Esophagus (tissue), 2 donors: ENCODE data around the gene SLC25A14. TPM values are rescaled to one million over a fixed set of nuclear protein-coding genes. Genes with fewer than 3 reads are reported as not detected.
"Not testable (repeated sequence)": the region's sequence is repeated elsewhere in the genome, so short reads cannot be mapped to it uniquely, and the experiment has no call there.

ENCODE experiments used
- H3K27ac ChIP-seq, 2 donors: one replicate each; pipeline ENCODE4 v1.5.1; 2013; ENCODE audit warnings: low read depth in 2 of 2, mild to moderate bottlenecking in 2 of 2, inconsistent platforms in 1 of 2, low read length in 1 of 2, moderate library complexity in 1 of 2
- H3K27me3 ChIP-seq, 2 donors: one replicate each; pipeline ENCODE4 v1.6.1; 2013; ENCODE audit warnings: low read length in 2 of 2, control low read depth in 1 of 2, mild to moderate bottlenecking in 1 of 2; ENCODE audit not compliant: insufficient read depth in 2 of 2, control insufficient read depth in 1 of 2
- H3K36me3 ChIP-seq, 2 donors: one replicate each; pipeline ENCODE4 v1.6.1; 2013; ENCODE audit warnings: low read length in 1 of 2; ENCODE audit not compliant: control insufficient read depth in 2 of 2, insufficient read depth in 2 of 2
- H3K4me1 ChIP-seq, 2 donors: one replicate each; pipeline ENCODE4 v1.6.1; 2013; ENCODE audit warnings: low read length in 1 of 2; ENCODE audit not compliant: control insufficient read depth in 2 of 2, insufficient read depth in 2 of 2
- H3K4me3 ChIP-seq, 2 donors: one replicate each; pipeline ENCODE4 v1.5.1; 2013; ENCODE audit warnings: low read length in 2 of 2, mild to moderate bottlenecking in 2 of 2, low read depth in 1 of 2, moderate library complexity in 1 of 2
- H3K9me3 ChIP-seq, 2 donors: one replicate each; pipeline ENCODE4 v1.6.1; 2013; ENCODE audit warnings: mild to moderate bottlenecking in 2 of 2, low read depth in 1 of 2, low read length in 1 of 2, moderate library complexity in 1 of 2; ENCODE audit not compliant: control insufficient read depth in 2 of 2, insufficient read depth in 1 of 2
- WGBS, 2 donors: extraction: QIAGEN DNeasy Blood & Tissue Kit; methylation state at CpG; one replicate each; pipeline ENCODE4 v1.1.7; 2013; 5-methylcytosine and 5-hydroxymethylcytosine counted together
- polyA plus RNA-seq, 2 donors: library from polyadenylated mRNA; stranded (reverse); fragments of 200-250 nt; gene quantifications; one replicate each; pipeline ENCODE4 v1.2.3, GENCODE V29; 2013
- donor health status: healthy with polysubstance abuse.
- donor health status: Bipolar disorder and iron deficiency.

The SLC25A14 gene
- polyA plus RNA-seq, 2 donors: 8.3 to 10.2 TPM

- 85 to 97% methylated on average over 1 of the region's 1 CpG for WGBS, 2 donors
- H3K4me3 ChIP-seq, H3K27me3 ChIP-seq, H3K27ac ChIP-seq, H3K36me3 ChIP-seq, H3K4me1 ChIP-seq, H3K9me3 ChIP-seq: not testable (repeated sequence)
Measured at GRCh38 chrX:130352050-130352449, 12.3 kb downstream of the SLC25A14 start.

- Histone ChIP-seq H3K4me1 (no peaks in the 10 kb centered on the region), H3K9me3 (no peaks in the 10 kb centered on the region), H3K27ac (no peak overlapping the region), H3K36me3 (no peaks in the 10 kb centered on the region), H3K4me3 (no peak overlapping the region), H3K27me3 (no peaks in the 10 kb centered on the region)
Measured at GRCh38 chrX:130376077-130376476, 36.4 kb downstream of the SLC25A14 start.

GRCh38 chrX:130378024-130378669, 38.4 kb downstream of the SLC25A14 start:
- H3K9me3 ChIP-seq: no peaks in the 10 kb centered on the region
- 44 to 50% methylated on average over 5 of the region's 5 CpGs for WGBS, 2 donors
- no peaks in the 10 kb centered on the region for H3K36me3 ChIP-seq
- H3K27me3 ChIP-seq: no peaks in the 10 kb centered on the region
- no peak overlapping the region for H3K27ac ChIP-seq
- H3K4me3 ChIP-seq: no peak overlapping the region
- H3K4me1 ChIP-seq: no peaks in the 10 kb centered on the region

- no peaks in the 10 kb centered on the region for H3K36me3 ChIP-seq
- H3K27me3 ChIP-seq: peaks cover 0 to 3% of the 10 kb centered on the region in 2 donors
- H3K9me3 ChIP-seq: no peaks in the 10 kb centered on the region
- no peaks in the 10 kb centered on the region for H3K4me1 ChIP-seq
- H3K27ac ChIP-seq: no peak within 1 kb of the TSS
- WGBS, 2 donors: 71 to 83% methylated on average over 4 of the region's 4 CpGs
- H3K4me3 ChIP-seq: no peak within 1 kb of the TSS
Measured at GRCh38 chrX:130385520-130385919, 45.8 kb downstream of the SLC25A14 start, which contains the start of gene GPR119. Gene GPR119 (minus strand): TSS chrX:130385674. CDS start chrX:130385447, 227 bp downstream.

GRCh38 chrX:130386408-130386808, 46.7 kb downstream of the SLC25A14 start:
- Histone ChIP-seq H3K4me1 (no peaks in the 10 kb centered on the region), H3K36me3 (no peaks in the 10 kb centered on the region)
- WGBS, 2 donors: 61 to 67% methylated on average over 5 of the region's 5 CpGs

GRCh38 chrX:130393451-130394074, 53.8 kb downstream of the SLC25A14 start:
- no peaks in the 10 kb centered on the region for H3K36me3 ChIP-seq
- no peak overlapping the region for H3K27ac ChIP-seq
- WGBS, 2 donors: 31 to 43% methylated on average over 5 of the region's 5 CpGs
- H3K4me1 ChIP-seq: no peaks in the 10 kb centered on the region
- peaks cover 0 to 2% of the 10 kb centered on the region in 2 donors for H3K27me3 ChIP-seq
- H3K4me3 ChIP-seq: no peak overlapping the region
- no peaks in the 10 kb centered on the region for H3K9me3 ChIP-seq

More at GRCh38 chrX:130386408-130386808, 46.7 kb downstream of the SLC25A14 start:
- no peak overlapping the region for H3K27ac ChIP-seq
- no peak overlapping the region for H3K4me3 ChIP-seq
- H3K27me3 ChIP-seq: peaks cover 0 to 3% of the 10 kb centered on the region in 2 donors
- H3K9me3 ChIP-seq: no peaks in the 10 kb centered on the region

GRCh38 chrX:130395341-130395740, 55.6 kb downstream of the SLC25A14 start:
- Histone ChIP-seq H3K4me3 (no peak overlapping the region), H3K9me3 (no peaks in the 10 kb centered on the region), H3K36me3 (no peaks in the 10 kb centered on the region), H3K27ac (no peak overlapping the region), H3K27me3 (peaks cover 0 to 2% of the 10 kb centered on the region in 2 donors), H3K4me1 (no peaks in the 10 kb centered on the region)
- WGBS, 2 donors: 57 to 66% methylated on average over 7 of the region's 7 CpGs

GRCh38 chrX:130401415-130402207, 61.9 kb downstream of the SLC25A14 start, which contains the start of gene RBMX2:
Gene RBMX2 (plus strand): TSS chrX:130401987. CDS start chrX:130402033, 46 bp downstream.
- Histone ChIP-seq H3K9me3 (no peaks in the 10 kb centered on the region), H3K27ac (peak within 1 kb of the TSS; percentile 48 to 63), H3K27me3 (no peaks in the 10 kb centered on the region), H3K4me3 (peak within 1 kb of the TSS; percentile 48 to 84), H3K36me3 (peaks cover 0 to 9% of the 10 kb centered on the region in 2 donors), H3K4me1 (no peaks in the 10 kb centered on the region)
- WGBS, 2 donors: 1 to 29% methylated on average over 47 of the region's 47 CpGs

GRCh38 chrX:130402208-130402684, 62.5 kb downstream of the SLC25A14 start:
- Histone ChIP-seq H3K4me3 (peak overlapping the region; percentile 48 to 84), H3K36me3 (peaks cover 0 to 9% of the 10 kb centered on the region in 2 donors), H3K27ac (peak overlapping the region in 1 of 2 donors; percentile 63), H3K4me1 (no peaks in the 10 kb centered on the region), H3K27me3 (no peaks in the 10 kb centered on the region), H3K9me3 (no peaks in the 10 kb centered on the region)
- 1 to 24% methylated on average over 13 of the region's 13 CpGs for WGBS, 2 donors
